Fibroblast of the conjunctiva (primary cell): ENCODE results near the gene YY1AP1.
"Not testable (repeated sequence)": the region's sequence is repeated elsewhere in the genome, so short reads cannot be mapped to it uniquely, and the experiment has no call there.

Source experiments
- DNase-seq: peaks from one replicate; pipeline ENCODE4 v3.0.0-alpha.2; 2010; ENCODE audit warnings: low read depth

Gene YY1AP1

GRCh38 chr1:155695072-155695471, 6.5 kb upstream of the YY1AP1 start:
- no peak for DNase-seq

- no peak for DNase-seq
Observed at GRCh38 chr1:155694167-155694566, 5.6 kb upstream of the YY1AP1 start.

- DNase-seq, result no peak
Observed at GRCh38 chr1:155691992-155692528, 3.5 kb upstream of the YY1AP1 start.

- peak; percentile 43 for DNase-seq
Observed at GRCh38 chr1:155689081-155689607, 570 bp upstream of the YY1AP1 start, which contains the start of gene DAP3. Gene DAP3, plus strand, starts transcription at chr1:155689091. Its CDS starts 20,689 bp downstream, at chr1:155709780.

GRCh38 chr1:155687705-155688323, 760 bp downstream of the YY1AP1 start:
- DNase-seq, result not testable (repeated sequence)

GRCh38 chr1:155681776-155682175, 6.8 kb downstream of the YY1AP1 start:
- DNase-seq, result no peak

GRCh38 chr1:155680531-155680930, 8.0 kb downstream of the YY1AP1 start:
- DNase-seq, result no peak

GRCh38 chr1:155678992-155679391, 9.6 kb downstream of the YY1AP1 start:
- DNase-seq, result not testable (repeated sequence)

- DNase-seq, result no peak
Observed at GRCh38 chr1:155678027-155678426, 10.5 kb downstream of the YY1AP1 start.

GRCh38 chr1:155673003-155673402, 15.6 kb downstream of the YY1AP1 start:
- no peak for DNase-seq

- no peak for DNase-seq
Observed at GRCh38 chr1:155671750-155672149, 16.8 kb downstream of the YY1AP1 start.

- DNase-seq, result no peak
Observed at GRCh38 chr1:155669233-155670162, 19.1 kb downstream of the YY1AP1 start.

- DNase-seq, result not testable (repeated sequence)
Observed at GRCh38 chr1:155661239-155661638, 27.3 kb downstream of the YY1AP1 start.

GRCh38 chr1:155657463-155657862, 31.1 kb downstream of the YY1AP1 start:
- DNase-seq, result no peak

- no peak for DNase-seq
Observed at GRCh38 chr1:155652951-155653350, 35.6 kb downstream of the YY1AP1 start.

GRCh38 chr1:155651861-155652661, 36.5 kb downstream of the YY1AP1 start:
- no peak for DNase-seq

GRCh38 chr1:155650231-155650757, 38.3 kb downstream of the YY1AP1 start:
- no peak for DNase-seq

GRCh38 chr1:155649676-155650075, 38.9 kb downstream of the YY1AP1 start:
- no peak for DNase-seq

- DNase-seq, result peak; percentile 81
Observed at GRCh38 chr1:155648207-155649147, 40.1 kb downstream of the YY1AP1 start.

- no peak for DNase-seq
Observed at GRCh38 chr1:155646307-155646706, 42.3 kb downstream of the YY1AP1 start.
